SK-N-SH (cell line): ENCODE measurements around the gene PTGDS. TPM values are rescaled to one million over a fixed set of nuclear protein-coding genes. Genes with fewer than 3 reads are reported as not detected.

Source experiments
- CTCF ChIA-PET: fragments of 300-600, 350-600 bp; formaldehyde crosslinking; extraction: SDS; loops from one replicate; lab custom pipeline; 2021; lab: Yijun Ruan, JAX
- POLR2A ChIA-PET: fragments of 350-600 bp; sonication (Branson Sonifier 250); formaldehyde crosslinking; extraction: SDS; loops from one replicate; lab custom pipeline; 2020; ENCODE audit warnings: antibody characterized with exemption, inconsistent platforms; lab: Yijun Ruan, JAX
- DNase-seq: peaks from one replicate; pipeline ENCODE4 v3.0.0; 2012
- H2AFZ ChIP-seq: fragments of 200-600 bp; sonication (generic); 2 replicates; pipeline ENCODE4 v1.8.1; 2016; ENCODE audit warnings: antibody characterized with exemption, mild to moderate bottlenecking, low read depth
- H3F3A ChIP-seq: fragments of 200-600 bp; sonication (generic); replicated peaks from 2 replicates; pipeline ENCODE3; 2016; ENCODE audit warnings: antibody characterized with exemption, mild to moderate bottlenecking; ENCODE audit not compliant: insufficient read depth
- H3K27ac ChIP-seq, 2 experiments: fragments of 200-500 bp in 1 of 2; fragments of 200-600 bp in 1 of 2; sonication (Bioruptor generic) in 1 of 2; sonication (generic), shearing (Covaris generic) in 1 of 2; 2 replicates each; pipeline versions ENCODE4 v1.5.1 to v1.6.1; 2014 to 2016; ENCODE audit warnings: low read depth in 2 of 2, inconsistent platforms in 1 of 2, low read length in 1 of 2, mild to moderate bottlenecking in 1 of 2, mixed read lengths in 1 of 2
- H3K27me3 ChIP-seq: fragments of 200-600 bp; sonication (generic), shearing (Covaris generic); 2 replicates; pipeline ENCODE4 v1.6.1; 2016; ENCODE audit warnings: mixed run types; ENCODE audit not compliant: insufficient read depth
- H3K36me3 ChIP-seq, 2 experiments: fragments of 200-500 bp in 1 of 2; fragments of 200-600 bp in 1 of 2; sonication (Bioruptor generic) in 1 of 2; sonication (generic) in 1 of 2; replicated peaks in 1 of 2; 2 replicates each; pipeline versions ENCODE3 to v1.5.1; 2014 to 2016; ENCODE audit warnings: low read length in 1 of 2, mild to moderate bottlenecking in 1 of 2; ENCODE audit not compliant: insufficient read depth in 2 of 2, control insufficient read depth in 1 of 2
- H3K4me1 ChIP-seq, 2 experiments: fragments of 200-500 bp in 1 of 2; fragments of 200-600 bp in 1 of 2; sonication (Bioruptor generic) in 1 of 2; sonication (generic), shearing (Covaris generic) in 1 of 2; 2 replicates each; pipeline versions ENCODE4 v1.5.1 to v1.6.1; 2014 to 2016; ENCODE audit warnings: low read depth in 1 of 2, low read length in 1 of 2, mixed run types in 1 of 2; ENCODE audit not compliant: insufficient read depth in 2 of 2, control insufficient read depth in 1 of 2
- H3K4me2 ChIP-seq: fragments of 200-600 bp; sonication (generic), shearing (Covaris generic); 2 replicates; pipeline ENCODE4 v1.6.1; 2017; ENCODE audit warnings: mixed run types
- H3K4me3 ChIP-seq, 2 experiments: fragments of 200-500 bp in 1 of 2; fragments of 200-600 bp in 1 of 2; sonication (Bioruptor generic) in 1 of 2; sonication (generic), shearing (Covaris generic) in 1 of 2; 2 replicates each; pipeline versions ENCODE4 v1.5.1 to v1.8.1; 2014 to 2016; ENCODE audit warnings: low read depth in 2 of 2, inconsistent platforms in 1 of 2, low read length in 1 of 2, mild to moderate bottlenecking in 1 of 2, mixed read lengths in 1 of 2, moderate library complexity in 1 of 2
- H3K79me2 ChIP-seq: fragments of 200-600 bp; sonication (generic); 2 replicates; pipeline ENCODE4 v1.8.1; 2017; ENCODE audit warnings: mild to moderate bottlenecking; ENCODE audit not compliant: insufficient read depth
- H3K9ac ChIP-seq: fragments of 200-600 bp; sonication (generic); 2 replicates; pipeline ENCODE4 v1.6.1; 2017; ENCODE audit warnings: mixed run types
- H3K9me2 ChIP-seq: fragments of 200-600 bp; sonication (generic); 2 replicates; pipeline ENCODE4 v1.6.1; 2017; ENCODE audit warnings: mixed run types
- H3K9me3 ChIP-seq: fragments of 200-600 bp; sonication (generic); 2 replicates; pipeline ENCODE4 v1.6.1; 2017; ENCODE audit warnings: mixed run types, mild to moderate bottlenecking, moderate library complexity
- H4K20me1 ChIP-seq: fragments of 200-600 bp; sonication (generic); 2 replicates; pipeline ENCODE4 v1.6.1; 2017; ENCODE audit warnings: mild to moderate bottlenecking, mixed run types; ENCODE audit not compliant: insufficient read depth
- EZH2phosphoT487 ChIP-seq: fragments of 200-600 bp; sonication (generic); IDR thresholded peaks from 2 replicates; pipeline ENCODE4 v1.6.1; 2017; ENCODE audit warnings: low read depth, mixed run types, mild to moderate bottlenecking, antibody characterized with exemption, moderate library complexity, borderline replicate concordance
- FOSL2 ChIP-seq: IDR thresholded peaks from 2 replicates; pipeline ENCODE4 v1.4.0; 2012; ENCODE audit warnings: low read depth, mild to moderate bottlenecking, moderate library complexity, borderline replicate concordance
- GATA2 ChIP-seq: sonication (generic); formaldehyde crosslinking; IDR thresholded peaks from 2 replicates; pipeline ENCODE4 v1.5.0; 2020; ENCODE audit warnings: mild to moderate bottlenecking, missing genetic modification reagents
- MAX ChIP-seq: IDR thresholded peaks from 2 replicates; pipeline ENCODE4 v1.4.0; 2012; ENCODE audit warnings: low read depth
- NRF1 ChIP-seq: IDR thresholded peaks from 2 replicates; pipeline ENCODE4 v1.6.1; 2012; ENCODE audit warnings: low read depth, mild to moderate bottlenecking, low read length
- RCOR1 ChIP-seq: fragments of 150-350 bp; IDR thresholded peaks from 2 replicates; pipeline ENCODE4 v1.6.1; 2017; ENCODE audit warnings: antibody characterized with exemption, low read length
- SMC3 ChIP-seq: IDR thresholded peaks from 2 replicates; pipeline ENCODE4 v1.6.1; 2012; ENCODE audit warnings: low read depth, low read length, improper control_type of control experiment
- TAF1 ChIP-seq: IDR thresholded peaks from 2 replicates; pipeline ENCODE4 v1.6.1; 2012; ENCODE audit warnings: low read depth, mild to moderate bottlenecking, low read length, moderate library complexity, borderline replicate concordance
- TCF12 ChIP-seq: IDR thresholded peaks from 2 replicates; pipeline ENCODE4 v1.4.0; 2012
- USF2 ChIP-seq: fragments of 150-350 bp; IDR thresholded peaks from 2 replicates; pipeline ENCODE4 v1.6.1; 2017; ENCODE audit warnings: antibody characterized with exemption, low read length, low read depth, borderline replicate concordance
- YY1 ChIP-seq: IDR thresholded peaks from 2 replicates; pipeline ENCODE4 v1.4.0; 2012; ENCODE audit warnings: low read depth, mild to moderate bottlenecking
- ZBTB33 ChIP-seq: IDR thresholded peaks from 2 replicates; pipeline ENCODE4 v1.4.0; 2012; ENCODE audit warnings: low read depth, borderline replicate concordance
- WGBS: methylation state at CpG from one replicate; pipeline ENCODE4 v1.1.6; 2017; ENCODE audit warnings: low lambda C conversion rate; 5-methylcytosine and 5-hydroxymethylcytosine counted together
- polyA plus RNA-seq, 3 experiments: library from polyadenylated mRNA; depleted of rRNA; stranded (reverse); fragments of >200 nt; gene quantifications; 2 replicates each; pipeline ENCODE4 v1.2.3, GENCODE V29; 2012

The PTGDS gene
- polyA plus RNA-seq, 1 of the 3 experiments (the other 2 are of a cell fraction), result not detected

GRCh38 chr9:136972335-136972734 lies 5.0 kb upstream of the PTGDS start:
- no peak for DNase-seq
- CTCF ChIA-PET, result interaction anchor here (0.9 kb wide), 1 partner anchor 57 kb away, joined by 3 read pairs; no protein-coding TSS in a partner anchor
- Histone ChIP-seq H3K36me3 (no peaks in the 10 kb centered on the region), H3K4me3 (no peak overlapping the region), H3F3A (no peaks in the 10 kb centered on the region), H3K27ac (no peak overlapping the region), H3K9me2 (no peaks in the 10 kb centered on the region), H3K9ac (no peak overlapping the region), H3K4me2 (no peak overlapping the region), H3K79me2 (no peaks in the 10 kb centered on the region), H2AFZ (no peak overlapping the region), H3K9me3 (no peaks in the 10 kb centered on the region), H3K4me1 (peaks cover 0 to 19% of the 10 kb centered on the region in 2 experiments; a peak in 1 of 4 replicates), H4K20me1 (no peaks in the 10 kb centered on the region), H3K27me3 (no peaks in the 10 kb centered on the region)
- POLR2A ChIA-PET, result no interaction called here
- 93% methylated on average over 2 of the region's 11 CpGs for WGBS
- no peak for TF ChIP-seq EZH2phosphoT487
- TF ChIP-seq RCOR1, result no peak
- TF ChIP-seq FOSL2, result no peak
- no peak for TF ChIP-seq ZBTB33
- TF ChIP-seq, all 33 proteins: peak for 0

GRCh38 chr9:136972743-136973142 lies 4.6 kb upstream of the PTGDS start:
- Histone ChIP-seq H3K4me3 (no peak overlapping the region), H3K27ac (no peak overlapping the region), H2AFZ (no peak overlapping the region), H3K36me3 (no peaks in the 10 kb centered on the region), H3K79me2 (no peaks in the 10 kb centered on the region), H3K4me2 (no peak overlapping the region), H3F3A (no peaks in the 10 kb centered on the region), H3K27me3 (no peaks in the 10 kb centered on the region), H3K4me1 (peaks cover 0 to 23% of the 10 kb centered on the region in 2 experiments; a peak in 1 of 4 replicates), H3K9ac (no peak overlapping the region), H4K20me1 (no peaks in the 10 kb centered on the region), H3K9me3 (no peaks in the 10 kb centered on the region), H3K9me2 (no peaks in the 10 kb centered on the region)
- no peak for DNase-seq
- CTCF ChIA-PET, result interaction anchor here (0.7 to 4.4 kb wide), 3 partner anchors 25 to 63 kb away, joined by 3 to 24 read pairs (median 3); no protein-coding TSS in a partner anchor
- POLR2A ChIA-PET, result interaction anchor here (1.5 kb wide), 1 partner anchor 22 kb away, joined by 4 read pairs; no protein-coding TSS in a partner anchor
- 45% methylated on average over 12 of the region's 13 CpGs for WGBS
- no peak for TF ChIP-seq GATA2 (CRISPR knock-in tag)
- no peak for TF ChIP-seq YY1
- no peak for TF ChIP-seq NRF1
- no peak for TF ChIP-seq USF2
- no peak for TF ChIP-seq MAX
- TF ChIP-seq SMC3, result no peak
- no peak for TF ChIP-seq TAF1
- TF ChIP-seq TCF12, result no peak
- TF ChIP-seq ZBTB33, result no peak
